ENCODE data around the gene KCNMA1.

DNA sequence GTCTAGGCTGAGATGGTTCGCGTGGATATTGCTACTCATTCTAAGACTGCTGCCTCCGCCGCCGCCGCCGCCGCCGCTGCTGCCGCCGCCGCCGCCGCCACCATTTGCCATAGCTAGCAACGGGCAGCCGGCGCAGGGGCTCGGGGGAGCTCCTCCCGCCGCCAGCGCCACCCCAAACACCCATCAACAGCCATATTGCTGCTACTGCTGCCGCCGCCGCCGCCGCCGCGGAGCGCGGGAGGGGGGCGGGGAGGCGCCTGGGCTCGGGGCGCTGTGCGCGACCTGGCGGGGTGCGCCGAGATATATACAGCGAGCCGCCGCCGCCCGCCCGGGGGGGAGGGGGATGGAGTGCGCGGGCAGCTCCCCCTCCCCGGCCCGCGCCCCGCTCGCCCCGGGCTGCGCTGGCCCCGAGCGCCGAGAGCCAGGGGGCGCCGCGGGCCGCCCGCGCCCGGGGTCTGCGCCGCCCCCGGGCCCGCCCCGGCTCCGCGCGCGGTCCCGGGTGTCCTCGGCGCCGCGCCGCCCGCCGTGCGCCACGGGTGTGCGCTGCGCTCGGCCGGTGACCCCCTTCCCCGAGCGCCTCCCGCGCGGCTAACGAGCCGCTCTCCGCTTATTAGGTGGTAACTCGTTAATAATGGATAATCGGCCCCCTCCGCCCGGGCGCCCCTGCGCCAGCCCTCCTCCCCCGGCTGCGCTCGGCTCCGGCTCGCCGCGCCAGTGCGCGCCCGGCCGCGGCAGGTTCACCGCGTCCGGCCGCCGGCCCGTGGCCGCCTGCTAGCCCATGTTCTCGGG lies at the start of gene KCNMA1:
- TF ChIP-seq POLR2A (IDR thresholded peaks at IDR 0.05) (no peak), CTCF (IDR thresholded peaks at IDR 0.05) (no peak), EP300 (IDR thresholded peaks at IDR 0.05) (no peak), POLR2AphosphoS5 (IDR thresholded peaks at IDR 0.05) (no peak)
